Measurements from ENCODE around the gene PPP1R7. TPM values are rescaled to one million over a fixed set of nuclear protein-coding genes. Genes with fewer than 3 reads are reported as not detected.

Gene PPP1R7
- total RNA-seq, 1 donor from 2014 or later, result 61.5 TPM

GRCh38 chr2:241197947-241198346, 47.7 kb downstream of the PPP1R7 start:
- Histone ChIP-seq H3K4me3 (no peak overlapping the region), H3K27ac (replicated peaks) (no peak overlapping the region), H3K9me3 (replicated peaks) (no peaks in the 10 kb centered on the region), H3K36me3 (no peaks in the 10 kb centered on the region), H3K4me1 (no peaks in the 10 kb centered on the region), H3K27me3 (ENCODE audit: low read depth) (no peaks in the 10 kb centered on the region)
- TF ChIP-seq CTCF (IDR thresholded peaks at IDR 0.05; ENCODE audit: borderline replicate concordance), result no peak
- no peak for DNase-seq
- intact Hi-C loops (cut with micrococcal nuclease), result no loop called here

DNA sequence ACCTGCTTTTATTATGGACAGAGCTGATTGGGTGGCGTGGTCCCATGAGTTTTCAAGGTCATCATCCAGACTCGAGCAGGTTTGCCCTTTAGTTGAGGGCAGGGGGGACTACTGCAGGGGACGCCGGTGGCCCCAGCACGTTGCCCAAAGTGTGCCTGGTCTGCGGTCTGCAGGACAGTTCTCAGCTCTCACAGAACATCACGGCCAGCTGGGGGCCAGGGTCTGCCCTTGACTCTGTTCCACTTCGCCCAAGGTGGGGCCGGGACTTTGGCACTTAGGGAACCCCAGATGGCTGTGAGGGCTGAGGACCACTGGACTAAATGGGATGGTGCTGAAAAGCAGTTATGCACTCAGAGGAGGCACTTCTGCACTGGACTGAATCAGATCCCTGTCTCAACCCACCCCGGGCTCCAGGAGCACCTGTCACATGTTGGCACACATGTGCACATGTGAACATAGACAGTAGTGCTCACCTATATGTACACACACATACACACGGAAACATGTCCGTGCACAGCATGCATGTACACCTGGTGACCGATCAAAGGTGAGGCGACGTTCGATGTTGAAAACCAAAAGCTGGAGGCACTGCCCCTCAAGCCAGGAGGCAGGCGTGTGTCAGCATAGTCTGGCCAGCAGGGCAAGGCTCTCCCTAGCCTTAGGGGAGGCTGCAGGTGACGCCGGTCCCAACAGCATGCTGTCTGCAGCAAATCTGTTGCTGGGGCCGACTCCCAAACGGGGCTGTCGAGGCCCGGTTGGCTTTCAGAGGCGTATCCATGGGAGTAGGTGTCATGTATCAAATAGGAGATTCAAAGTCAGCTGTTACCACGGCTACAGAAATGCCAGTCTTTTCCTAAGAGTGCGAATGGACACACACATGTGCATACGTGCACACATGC, 48.4 kb downstream of the PPP1R7 start:
- Histone ChIP-seq H3K4me3 (no peak overlapping the region), H3K9me3 (replicated peaks) (no peaks in the 10 kb centered on the region), H3K4me1 (no peaks in the 10 kb centered on the region), H3K27me3 (ENCODE audit: low read depth) (no peaks in the 10 kb centered on the region), H3K36me3 (no peaks in the 10 kb centered on the region), H3K27ac (replicated peaks) (no peak overlapping the region)
- no peak for DNase-seq
- TF ChIP-seq CTCF (IDR thresholded peaks at IDR 0.05; ENCODE audit: borderline replicate concordance), result no peak
- intact Hi-C loops (cut with micrococcal nuclease), result no loop called here

DNA sequence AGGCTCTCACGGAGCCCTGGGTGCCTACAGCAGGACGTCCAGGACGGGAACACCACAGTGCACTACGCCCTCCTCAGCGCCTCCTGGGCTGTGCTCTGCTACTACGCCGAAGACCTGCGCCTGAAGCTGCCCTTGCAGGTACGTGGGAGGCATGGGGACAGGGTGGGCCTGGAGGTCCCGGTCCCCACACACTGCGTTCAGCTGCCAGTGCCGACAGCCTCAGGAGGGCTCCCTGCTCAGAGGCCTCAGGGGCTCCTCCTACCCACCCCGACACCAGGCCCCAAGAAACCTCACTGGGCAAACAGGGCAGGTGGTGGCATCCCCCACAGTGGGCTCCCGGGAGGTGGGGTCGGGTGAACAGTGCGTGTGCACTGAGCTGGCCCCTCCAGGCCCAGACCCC, 49.0 kb downstream of the PPP1R7 start:
- Histone ChIP-seq H3K36me3 (no peaks in the 10 kb centered on the region), H3K27me3 (ENCODE audit: low read depth) (no peaks in the 10 kb centered on the region), H3K27ac (replicated peaks) (no peak overlapping the region), H3K9me3 (replicated peaks) (no peaks in the 10 kb centered on the region), H3K4me3 (no peak overlapping the region), H3K4me1 (no peaks in the 10 kb centered on the region)
- no peak for TF ChIP-seq CTCF (IDR thresholded peaks at IDR 0.05; ENCODE audit: borderline replicate concordance)
- no peak for DNase-seq
- intact Hi-C loops (cut with micrococcal nuclease), result no loop called here

- Histone ChIP-seq H3K36me3 (no peaks in the 10 kb centered on the region), H3K4me3 (no peak overlapping the region), H3K27ac (replicated peaks) (no peak overlapping the region), H3K9me3 (replicated peaks) (no peaks in the 10 kb centered on the region), H3K4me1 (no peaks in the 10 kb centered on the region), H3K27me3 (ENCODE audit: low read depth) (no peaks in the 10 kb centered on the region)
- no peak for DNase-seq
- intact Hi-C loops (cut with micrococcal nuclease), result no loop called here
- TF ChIP-seq CTCF (IDR thresholded peaks at IDR 0.05; ENCODE audit: borderline replicate concordance), result no peak
Measured at GRCh38 chr2:241199897-241200821, 49.9 kb downstream of the PPP1R7 start.

- intact Hi-C loops (cut with micrococcal nuclease), result no loop called here
- Histone ChIP-seq H3K36me3 (no peaks in the 10 kb centered on the region), H3K4me3 (no peak overlapping the region), H3K27ac (replicated peaks) (no peak overlapping the region), H3K4me1 (no peaks in the 10 kb centered on the region), H3K9me3 (replicated peaks) (no peaks in the 10 kb centered on the region), H3K27me3 (ENCODE audit: low read depth) (no peaks in the 10 kb centered on the region)
- no peak for DNase-seq
- TF ChIP-seq CTCF (IDR thresholded peaks at IDR 0.05; ENCODE audit: borderline replicate concordance), result no peak
Measured at GRCh38 chr2:241200822-241201395, 50.6 kb downstream of the PPP1R7 start.
